Liver (tissue), 9 donors: ENCODE measurements around the gene PDE5A. TPM values are rescaled to one million over a fixed set of nuclear protein-coding genes. Genes with fewer than 3 reads are reported as not detected.

Experiments used
- DNase-seq: peaks from one replicate; pipeline ENCODE4 v3.0.0-alpha.2; 2017; ENCODE audit warnings: low spot score
- H3K27ac ChIP-seq, 2 donors: one replicate each; pipeline ENCODE4 v1.7.0; 2013; ENCODE audit warnings: inconsistent platforms in 2 of 2, low read length in 2 of 2, control low read depth in 1 of 2, low read depth in 1 of 2, mild to moderate bottlenecking in 1 of 2
- H3K27me3 ChIP-seq, 4 donors: one replicate each; pipeline versions ENCODE4 v1.6.1 to v1.7.0; 2013; ENCODE audit warnings: low read length in 3 of 4, inconsistent platforms in 1 of 4, mild to moderate bottlenecking in 1 of 4, moderate library complexity in 1 of 4; ENCODE audit not compliant: control insufficient read depth in 4 of 4, insufficient read depth in 4 of 4
- H3K36me3 ChIP-seq, 4 donors: one replicate each; pipeline versions ENCODE4 v1.6.1 to v1.7.0; 2013; ENCODE audit warnings: low read length in 3 of 4, mild to moderate bottlenecking in 3 of 4, low read depth in 1 of 4, moderate library complexity in 1 of 4; ENCODE audit not compliant: control insufficient read depth in 4 of 4, insufficient read depth in 3 of 4
- H3K4me1 ChIP-seq, 4 donors: one replicate each; pipeline versions ENCODE4 v1.6.1 to v1.7.0; 2013; ENCODE audit warnings: low read length in 3 of 4, mild to moderate bottlenecking in 3 of 4, moderate library complexity in 1 of 4; ENCODE audit not compliant: control insufficient read depth in 4 of 4, insufficient read depth in 4 of 4
- H3K4me3 ChIP-seq, 3 donors: one replicate each; pipeline versions ENCODE4 v1.6.1 to v1.7.0; 2013; ENCODE audit warnings: low read length in 3 of 3, control low read depth in 1 of 3, low read depth in 1 of 3, mild to moderate bottlenecking in 1 of 3
- H3K9ac ChIP-seq, 2 donors: one replicate each; pipeline ENCODE4 v1.7.0; 2013; ENCODE audit warnings: low read length in 2 of 2, mild to moderate bottlenecking in 2 of 2, moderate library complexity in 2 of 2, control low read depth in 1 of 2, low read depth in 1 of 2
- H3K9me3 ChIP-seq, 4 donors: one replicate each; pipeline versions ENCODE4 v1.6.1 to v1.7.0; 2013; ENCODE audit warnings: low read length in 3 of 4; ENCODE audit not compliant: control insufficient read depth in 4 of 4
- ATF3 ChIP-seq: IDR thresholded peaks from 2 replicates; pipeline ENCODE4 v1.6.1; 2016; ENCODE audit warnings: antibody characterized with exemption
- EGR1 ChIP-seq, 2 donors: IDR thresholded peaks; 2 replicates each; pipeline ENCODE4 v1.6.1; 2016 to 2018; ENCODE audit warnings: antibody characterized with exemption in 2 of 2, low read depth in 2 of 2
- FOXA1 ChIP-seq: IDR thresholded peaks from 2 replicates; pipeline ENCODE4 v1.6.1; 2016; ENCODE audit warnings: antibody characterized with exemption
- FOXA2 ChIP-seq: IDR thresholded peaks from 2 replicates; pipeline ENCODE4 v1.6.1; 2016; ENCODE audit warnings: antibody characterized with exemption
- GABPA ChIP-seq, 2 donors: IDR thresholded peaks in 1 of 2; conservative IDR thresholded peaks in 1 of 2; 2 replicates each; pipeline ENCODE4 v1.6.1; 2016; ENCODE audit warnings: antibody characterized with exemption in 2 of 2, mild to moderate bottlenecking in 1 of 2, moderate library complexity in 1 of 2
- HNF4G ChIP-seq: IDR thresholded peaks from 2 replicates; pipeline ENCODE4 v1.6.1; 2016; ENCODE audit warnings: antibody characterized with exemption
- JUND ChIP-seq, 2 donors: IDR thresholded peaks; 2 replicates each; pipeline ENCODE4 v1.6.1; 2016; ENCODE audit warnings: antibody characterized with exemption in 2 of 2
- MAX ChIP-seq: IDR thresholded peaks from 2 replicates; pipeline ENCODE4 v1.6.1; 2016; ENCODE audit warnings: antibody characterized with exemption
- NR2F2 ChIP-seq: IDR thresholded peaks from 2 replicates; pipeline ENCODE4 v1.6.1; 2016; ENCODE audit warnings: antibody characterized with exemption
- RAD21 ChIP-seq, 2 donors: IDR thresholded peaks; 2 replicates each; pipeline ENCODE4 v1.6.1; 2016; ENCODE audit warnings: antibody characterized with exemption in 2 of 2, mild to moderate bottlenecking in 2 of 2
- RXRA ChIP-seq, 2 donors: IDR thresholded peaks; 2 replicates each; pipeline ENCODE4 v1.6.1; 2017 to 2018; ENCODE audit warnings: antibody characterized with exemption in 2 of 2, mild to moderate bottlenecking in 1 of 2
- SP1 ChIP-seq: IDR thresholded peaks from 2 replicates; pipeline ENCODE4 v1.6.1; 2018; ENCODE audit warnings: antibody characterized with exemption, mild to moderate bottlenecking
- TAF1 ChIP-seq: conservative IDR thresholded peaks from 2 replicates; pipeline ENCODE4 v1.6.1; 2016; ENCODE audit warnings: antibody characterized with exemption, mild to moderate bottlenecking
- YY1 ChIP-seq: IDR thresholded peaks from 2 replicates; pipeline ENCODE4 v1.6.1; 2016; ENCODE audit warnings: antibody characterized with exemption, mild to moderate bottlenecking
- ZBTB33 ChIP-seq: IDR thresholded peaks from 2 replicates; pipeline ENCODE4 v1.6.1; 2016; ENCODE audit warnings: antibody characterized with exemption
- WGBS: extraction: QIAGEN DNeasy Blood & Tissue Kit; methylation state at CpG from one replicate; pipeline ENCODE4 v1.1.7; 2013; 5-methylcytosine and 5-hydroxymethylcytosine counted together
- polyA plus RNA-seq, 2 donors: library from polyadenylated mRNA; stranded (reverse) in 1 of 2; unstranded in 1 of 2; fragments of 200-250 nt in 1 of 2; fragments of >200 nt in 1 of 2; fragmentation: Nextera tagmentation in 1 of 2; extraction: Ambion mirVana in 1 of 2; gene quantifications; one replicate each; pipeline versions ENCODE4 v1.2.1 to v1.2.3, GENCODE V29; 2013 to 2015
- total RNA-seq, 2 donors: library from RNA; depleted of rRNA; stranded (reverse); fragments of >200 nt; gene quantifications; one replicate each; pipeline ENCODE4 v1.2.3, GENCODE V29; 2014
- TF ChIP-seq, protein P1 (sequence below): fragments of 150-350 bp; IDR thresholded peaks from 2 replicates; pipeline ENCODE4 v1.5.1; 2017; ENCODE audit warnings: improper control_type of control experiment, low read depth, low read length; ENCODE audit not compliant: missing input control
- donor health status: healthy.
- donor health status: healthy.
- donor health status: healthy.
- donor health status: healthy.
- donor health status: healthy.

Gene PDE5A
- total and polyA plus RNA-seq, 4 donors: 0.61 to 3.8 (median 3.0) TPM

DNA sequence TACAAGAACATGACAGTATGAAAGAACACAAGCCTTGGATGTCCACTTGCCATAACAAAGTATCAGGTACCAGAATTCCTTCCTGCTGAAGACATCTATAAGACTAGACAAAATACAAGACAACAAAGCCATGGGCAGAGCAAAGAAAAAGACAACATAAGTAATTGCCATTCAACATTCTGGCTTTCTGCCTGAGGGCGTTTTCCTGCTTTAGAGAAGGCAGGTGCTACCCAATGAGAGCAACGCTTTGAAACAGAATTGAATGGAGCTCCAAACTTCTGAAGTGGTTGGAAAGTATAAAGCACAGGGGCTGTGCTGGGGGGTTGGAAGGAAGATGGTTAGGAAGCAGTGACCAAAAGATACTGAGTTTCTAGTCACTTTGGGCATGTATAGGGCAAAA lies 30.1 kb downstream of the PDE5A start:
- Histone ChIP-seq H3K27ac (no peak overlapping the region), H3K4me1 (no peaks in the 10 kb centered on the region), H3K36me3 (no peaks in the 10 kb centered on the region), H3K4me3 (no peak overlapping the region), H3K9ac (no peak overlapping the region), H3K27me3 (no peaks in the 10 kb centered on the region), H3K9me3 (peaks cover 0 to 6% (median 0%) of the 10 kb centered on the region in 4 donors)
- no peak for DNase-seq
- 90% methylated on average over 2 of the region's 2 CpGs for whole genome bisulfite sequencing
- no peak for TF ChIP-seq NR2F2

GRCh38 chr4:119597377-119597776 lies 31.2 kb downstream of the PDE5A start:
- 86% methylated on average over 3 of the region's 3 CpGs for WGBS
- no peak for DNase-seq
- Histone ChIP-seq H3K4me3 (no peak overlapping the region), H3K27ac (no peak overlapping the region), H3K4me1 (no peaks in the 10 kb centered on the region), H3K36me3 (no peaks in the 10 kb centered on the region), H3K9me3 (peaks cover 0 to 6% (median 0%) of the 10 kb centered on the region in 4 donors), H3K9ac (no peak overlapping the region), H3K27me3 (no peaks in the 10 kb centered on the region)
- TF ChIP-seq JUND (IDR thresholded peaks at IDR 0.05) (no peak), MAX (no peak), NR2F2 (no peak), SP1 (no peak), FOXA2 (no peak), GABPA (IDR thresholded peaks at IDR 0.05 in 1 of 2, conservative IDR thresholded peaks at IDR 0.05 in 1 of 2) (no peak), ATF3 (no peak), FOXA1 (no peak), HNF4G (no peak), RAD21 (IDR thresholded peaks at IDR 0.05) (no peak), ZBTB33 (no peak), TAF1 (no peak), EGR1 (IDR thresholded peaks at IDR 0.05; ENCODE audit: low read depth in 2 of 2) (no peak)
- TF ChIP-seq, protein P1, sequence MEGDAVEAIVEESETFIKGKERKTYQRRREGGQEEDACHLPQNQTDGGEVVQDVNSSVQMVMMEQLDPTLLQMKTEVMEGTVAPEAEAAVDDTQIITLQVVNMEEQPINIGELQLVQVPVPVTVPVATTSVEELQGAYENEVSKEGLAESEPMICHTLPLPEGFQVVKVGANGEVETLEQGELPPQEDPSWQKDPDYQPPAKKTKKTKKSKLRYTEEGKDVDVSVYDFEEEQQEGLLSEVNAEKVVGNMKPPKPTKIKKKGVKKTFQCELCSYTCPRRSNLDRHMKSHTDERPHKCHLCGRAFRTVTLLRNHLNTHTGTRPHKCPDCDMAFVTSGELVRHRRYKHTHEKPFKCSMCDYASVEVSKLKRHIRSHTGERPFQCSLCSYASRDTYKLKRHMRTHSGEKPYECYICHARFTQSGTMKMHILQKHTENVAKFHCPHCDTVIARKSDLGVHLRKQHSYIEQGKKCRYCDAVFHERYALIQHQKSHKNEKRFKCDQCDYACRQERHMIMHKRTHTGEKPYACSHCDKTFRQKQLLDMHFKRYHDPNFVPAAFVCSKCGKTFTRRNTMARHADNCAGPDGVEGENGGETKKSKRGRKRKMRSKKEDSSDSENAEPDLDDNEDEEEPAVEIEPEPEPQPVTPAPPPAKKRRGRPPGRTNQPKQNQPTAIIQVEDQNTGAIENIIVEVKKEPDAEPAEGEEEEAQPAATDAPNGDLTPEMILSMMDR: no peak

- no peak overlapping the region for H3K27ac ChIP-seq
- 89% methylated on average over 5 of the region's 5 CpGs for WGBS
Measured at GRCh38 chr4:119593698-119594097, 34.9 kb downstream of the PDE5A start.

More at GRCh38 chr4:119593698-119594097, 34.9 kb downstream of the PDE5A start:
- Histone ChIP-seq H3K4me3 (no peak overlapping the region), H3K27me3 (no peaks in the 10 kb centered on the region), H3K36me3 (no peaks in the 10 kb centered on the region), H3K9me3 (peaks cover 0 to 3% (median 0%) of the 10 kb centered on the region in 4 donors), H3K9ac (no peak overlapping the region), H3K4me1 (no peaks in the 10 kb centered on the region)
- TF ChIP-seq FOXA1 (no peak), GABPA (IDR thresholded peaks at IDR 0.05 in 1 of 2, conservative IDR thresholded peaks at IDR 0.05 in 1 of 2) (no peak), ZBTB33 (no peak), NR2F2 (no peak), RAD21 (IDR thresholded peaks at IDR 0.05) (no peak), YY1 (no peak), MAX (no peak), JUND (IDR thresholded peaks at IDR 0.05) (no peak), HNF4G (no peak), FOXA2 (no peak), RXRA (IDR thresholded peaks at IDR 0.05) (no peak)
- TF ChIP-seq, protein P1: no peak
- no peak for DNase-seq
